Epidermal melanocyte (primary cell): ENCODE results near the gene RIPPLY1.
"Not testable (repeated sequence)": the region's sequence is repeated elsewhere in the genome, so short reads cannot be mapped to it uniquely, and the experiment has no call there.

ENCODE experiments used
- DNase-seq: peaks from one replicate; pipeline ENCODE4 v3.0.0; 2011; ENCODE audit warnings: low spot score; ENCODE audit not compliant: insufficient read length

RIPPLY1 gene

DNA sequence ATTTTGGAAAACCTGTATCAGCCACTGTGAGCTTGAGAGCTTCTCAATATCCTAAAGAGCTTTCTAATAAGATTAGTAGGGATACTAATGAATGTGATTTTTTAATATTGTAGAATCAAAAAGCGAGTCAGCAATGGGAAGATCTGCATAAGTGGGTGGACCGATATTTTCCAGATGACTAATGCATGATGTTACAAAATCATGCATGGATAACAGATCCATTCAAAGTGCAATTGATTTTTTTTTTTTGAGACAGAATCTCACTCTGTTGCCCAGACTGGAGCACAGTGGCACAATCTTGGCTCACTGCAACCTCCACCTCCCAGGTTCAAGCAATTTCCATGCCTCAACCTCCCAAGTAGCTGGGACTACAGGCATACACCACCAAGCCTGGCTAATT, 9.7 kb upstream of the RIPPLY1 start:
- no peak for DNase-seq

- DNase-seq: no peak
Observed at GRCh38 chrX:106906361-106906760, 3.2 kb upstream of the RIPPLY1 start.

- DNase-seq: no peak
Observed at GRCh38 chrX:106905064-106905708, 2.0 kb upstream of the RIPPLY1 start.

DNA sequence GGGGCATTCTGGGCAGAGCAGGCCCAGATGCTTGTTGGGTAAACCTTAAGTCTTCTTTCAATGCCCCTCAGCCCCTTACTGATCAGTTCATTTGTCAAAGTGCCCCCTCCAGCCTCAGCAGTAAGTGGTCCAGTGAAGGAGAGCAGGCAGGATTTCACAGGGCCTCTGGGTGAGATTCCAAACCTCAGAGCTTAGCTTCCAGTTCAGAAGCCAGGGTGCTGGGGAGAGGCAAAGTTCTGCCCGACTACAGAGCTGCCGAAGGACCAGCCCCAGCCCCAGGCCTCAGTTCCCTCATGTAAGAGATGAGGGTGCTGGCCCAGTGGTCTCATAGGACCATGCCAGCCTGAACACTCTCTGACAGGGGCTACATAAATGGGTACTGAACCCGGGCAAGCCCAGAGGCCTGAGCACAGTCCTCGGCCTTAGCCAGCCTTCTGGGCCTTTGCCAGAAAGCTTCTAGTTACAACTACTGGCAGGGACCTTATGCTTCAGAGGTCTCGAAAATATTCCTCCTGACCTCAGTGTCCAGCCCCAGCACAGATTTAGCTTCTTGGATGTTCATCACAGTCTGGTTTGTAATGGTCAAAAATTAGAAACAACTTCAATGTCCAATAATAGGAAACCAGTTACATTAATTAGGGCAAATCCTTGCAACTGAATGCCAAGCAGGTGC, 851 bp upstream of the RIPPLY1 start:
- no peak for DNase-seq

- no peak for DNase-seq
Observed at GRCh38 chrX:106902684-106903083, 457 bp downstream of the RIPPLY1 start.

DNA sequence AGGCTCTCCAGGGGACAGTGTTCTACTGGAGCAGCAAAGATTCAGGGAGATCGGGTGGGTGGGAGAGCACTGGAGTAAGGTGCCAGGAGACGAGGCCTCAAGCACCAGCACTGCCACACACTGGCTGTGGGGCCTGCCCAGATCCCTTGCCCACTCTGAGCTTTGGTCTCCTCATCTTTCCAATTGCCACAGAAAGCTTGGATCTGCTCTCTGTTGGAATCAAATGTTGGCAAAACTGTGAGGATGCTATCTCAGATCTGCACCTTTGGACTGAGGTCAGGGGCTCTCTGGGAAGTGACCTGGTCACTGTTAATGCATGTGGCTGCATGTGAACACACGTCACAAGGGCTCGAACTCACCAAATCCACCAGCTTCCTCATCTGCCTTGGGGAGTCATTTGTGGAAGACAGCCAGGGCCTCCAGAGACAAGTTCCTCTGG, 1.3 kb downstream of the RIPPLY1 start:
- DNase-seq: no peak

DNA sequence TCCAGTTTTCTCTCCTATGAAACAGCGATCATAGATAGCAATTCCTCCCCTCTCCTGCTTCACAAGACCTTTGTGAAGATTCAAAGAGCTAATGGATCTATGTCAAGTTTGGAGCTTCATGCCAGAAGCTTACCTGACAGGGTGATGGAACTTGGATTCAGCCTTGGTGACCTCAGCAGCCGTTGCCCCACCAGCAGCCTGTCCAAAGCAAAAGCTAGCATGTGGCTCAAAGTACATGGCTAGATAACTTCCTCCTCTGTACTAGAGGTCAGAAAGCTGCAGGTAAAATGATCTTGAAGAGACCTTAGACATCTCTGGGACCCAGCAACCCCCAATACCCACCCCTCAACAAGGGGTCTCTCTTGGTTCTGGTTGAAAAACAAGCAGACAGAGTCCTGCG, 1.8 kb downstream of the RIPPLY1 start:
- no peak for DNase-seq

- DNase-seq: no peak
Observed at GRCh38 chrX:106899841-106900240, 3.3 kb downstream of the RIPPLY1 start.

- no peak for DNase-seq
Observed at GRCh38 chrX:106899276-106899675, 3.9 kb downstream of the RIPPLY1 start.

GRCh38 chrX:106898462-106898861, 4.7 kb downstream of the RIPPLY1 start:
- DNase-seq: no peak

- no peak for DNase-seq
Observed at GRCh38 chrX:106897259-106897658, 5.9 kb downstream of the RIPPLY1 start.

DNA sequence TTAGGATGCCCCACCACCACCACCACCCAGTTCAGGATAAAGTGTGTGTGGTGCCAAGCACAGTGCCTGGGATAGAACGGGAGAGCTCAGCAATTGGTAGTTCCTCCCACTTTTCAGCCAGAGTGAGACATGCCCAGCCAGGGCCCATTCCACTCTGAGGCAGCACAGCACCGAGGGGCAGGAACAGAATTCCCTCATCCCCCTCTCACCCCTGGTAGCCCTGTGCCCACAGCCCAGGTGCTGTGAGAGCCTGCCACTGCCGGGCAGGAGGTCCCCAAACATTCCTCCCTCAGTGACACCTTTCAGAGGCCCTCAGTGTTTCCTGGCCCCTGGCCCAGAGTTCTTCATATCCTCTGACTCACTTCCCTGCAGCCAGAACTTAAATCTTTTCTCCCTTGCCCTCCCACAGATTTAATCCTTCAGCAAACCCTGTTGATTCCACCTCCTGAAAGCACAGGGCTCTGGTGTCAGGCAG, 8.1 kb downstream of the RIPPLY1 start:
- DNase-seq: no peak

DNA sequence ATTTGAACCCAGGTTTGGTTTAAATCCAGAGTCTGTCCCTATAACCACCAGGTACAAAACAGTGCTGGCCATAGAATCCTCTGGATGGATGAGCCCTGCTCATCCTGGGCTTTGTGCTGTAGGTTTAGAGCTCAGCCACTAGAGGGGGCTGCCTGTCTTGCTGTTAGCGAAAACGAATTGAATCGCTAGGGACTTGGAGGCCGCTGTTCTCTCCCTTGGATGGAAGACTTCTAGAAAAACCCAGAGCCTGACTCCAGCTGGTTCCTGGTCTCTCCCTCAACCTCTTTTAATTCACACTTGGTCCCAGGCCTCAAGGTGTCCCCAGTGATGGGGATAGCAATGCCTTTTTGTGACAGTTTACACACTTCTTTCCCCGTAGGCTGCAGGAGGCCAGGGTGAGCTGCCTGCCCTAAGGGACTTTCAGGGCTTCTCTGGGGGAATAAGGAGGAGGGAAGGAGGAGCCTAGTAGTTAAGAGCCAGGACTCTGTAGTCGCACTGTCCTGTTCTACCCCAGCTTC, 8.7 kb downstream of the RIPPLY1 start:
- no peak for DNase-seq

- no peak for DNase-seq
Observed at GRCh38 chrX:106891762-106892460, 11.2 kb downstream of the RIPPLY1 start.

DNA sequence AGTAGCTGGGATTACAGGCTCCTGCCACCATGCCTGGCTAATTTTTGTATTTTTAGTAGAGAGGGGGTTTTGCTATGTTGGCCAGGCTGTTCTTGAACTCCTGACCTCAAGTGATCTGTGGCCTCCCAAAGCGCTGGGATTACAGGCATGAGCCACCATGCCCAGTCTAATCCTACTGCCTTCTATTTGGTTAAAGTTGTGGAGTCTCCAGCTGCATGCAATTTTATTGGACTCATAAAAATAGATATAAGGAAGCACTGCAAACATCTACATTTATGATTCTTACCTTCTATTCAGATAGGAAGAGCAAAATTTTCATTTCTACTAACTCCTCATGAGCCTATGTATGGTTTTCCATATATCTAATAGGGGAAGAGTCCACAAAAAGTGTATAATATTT, 13.7 kb downstream of the RIPPLY1 start:
- no peak for DNase-seq

GRCh38 chrX:106875151-106875550, 28.0 kb downstream of the RIPPLY1 start:
- no peak for DNase-seq

DNA sequence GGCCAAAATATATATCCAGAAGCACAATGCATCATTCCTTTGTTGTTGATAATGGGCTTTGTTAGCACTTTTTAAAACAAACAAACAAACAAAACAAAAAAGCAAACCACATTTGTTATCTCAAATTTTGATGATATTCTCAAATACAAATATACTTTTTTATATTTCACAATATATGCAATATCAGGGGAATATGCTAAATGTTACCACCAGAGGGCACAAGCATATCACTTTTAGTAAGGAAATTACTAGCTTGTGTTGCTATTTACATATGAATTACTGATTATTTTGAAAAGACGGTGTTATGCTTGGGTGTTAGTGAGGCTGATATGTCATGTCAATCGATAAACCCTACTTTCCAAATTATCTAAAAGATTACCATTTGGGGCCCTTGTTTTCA, 29.1 kb downstream of the RIPPLY1 start:
- no peak for DNase-seq

DNA sequence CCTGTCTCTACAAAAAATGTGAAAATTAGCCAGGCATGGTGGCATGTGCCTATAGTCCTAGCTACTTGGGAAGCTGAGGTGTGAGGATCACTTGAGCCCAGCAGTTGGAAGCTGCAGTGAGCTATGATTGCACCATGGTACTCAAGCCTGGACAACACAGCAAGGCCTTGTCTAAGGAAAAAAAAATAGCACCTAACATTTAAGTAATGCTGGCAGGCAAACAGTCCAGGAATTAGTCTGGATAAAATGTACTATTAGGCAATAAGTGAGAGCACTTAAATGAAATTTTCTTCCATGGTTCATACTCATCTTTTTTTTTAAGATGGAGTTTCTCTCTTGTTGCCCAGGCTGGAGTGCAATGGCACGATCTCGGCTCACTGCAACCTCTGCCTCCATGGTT, 30.3 kb downstream of the RIPPLY1 start:
- not testable (repeated sequence) for DNase-seq

- DNase-seq: no peak
Observed at GRCh38 chrX:106863697-106864096, 39.4 kb downstream of the RIPPLY1 start.

DNA sequence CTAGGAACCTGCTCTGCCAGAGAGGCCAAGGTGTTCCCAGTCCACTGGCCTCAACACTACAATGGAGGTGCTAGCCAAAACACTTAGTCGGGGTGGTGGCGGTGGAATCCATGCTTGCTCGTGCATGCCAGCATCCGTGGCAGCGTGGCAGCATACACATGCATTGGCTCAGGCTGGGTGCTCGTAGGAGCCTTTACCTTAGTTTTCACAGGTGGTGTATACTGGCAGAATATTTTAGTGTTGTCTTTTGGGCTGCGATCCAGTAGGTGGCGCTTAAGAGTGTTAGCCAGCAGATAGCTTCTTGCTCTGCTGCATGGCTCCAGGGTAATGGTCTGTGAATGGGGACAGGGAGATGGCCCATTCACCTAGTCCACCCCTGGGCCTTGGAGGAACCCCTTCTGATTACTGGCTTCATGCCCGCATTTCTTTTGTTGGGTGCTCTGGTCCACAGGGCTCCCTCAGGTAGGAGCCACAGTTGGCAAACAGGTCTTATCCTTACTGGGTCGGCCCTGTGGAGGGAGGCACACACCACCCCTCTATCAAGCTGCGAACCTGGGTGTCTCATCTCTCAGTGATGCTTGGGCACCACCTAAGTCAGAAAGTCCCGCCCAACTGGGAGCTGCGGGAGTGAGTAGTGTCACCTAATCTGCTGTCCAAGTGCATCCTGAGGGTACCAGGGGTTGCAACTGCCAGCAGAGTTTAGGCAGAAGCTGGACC, 40.0 kb downstream of the RIPPLY1 start:
- DNase-seq: no peak
